Hepatocyte (in vitro differentiated cells): ENCODE data around the gene APBB2. TPM values are rescaled to one million over a fixed set of nuclear protein-coding genes. Genes with fewer than 3 reads are reported as not detected.

ENCODE experiments used
- DNase-seq: peaks from one replicate; pipeline ENCODE4 v3.0.0-alpha.2; 2016; ENCODE audit warnings: low spot score
- H2AFZ ChIP-seq: fragments of 200-600 bp; sonication (generic); 2 replicates; pipeline ENCODE4 v1.6.0; 2016; ENCODE audit warnings: antibody characterized with exemption, mild to moderate bottlenecking
- H3K27ac ChIP-seq: fragments of 200-600 bp; sonication (generic); 2 replicates; pipeline ENCODE4 v1.5.1; 2016; ENCODE audit warnings: mild to moderate bottlenecking
- H3K27me3 ChIP-seq: fragments of 200-600 bp; sonication (generic); 2 replicates; pipeline ENCODE4 v1.6.1; 2016
- H3K36me3 ChIP-seq: fragments of 200-600 bp; sonication (generic); replicated peaks from 2 replicates; pipeline ENCODE4 v1.5.1; 2016; ENCODE audit warnings: low read depth; ENCODE audit not compliant: insufficient read depth
- H3K4me1 ChIP-seq: fragments of 200-600 bp; sonication (generic); 2 replicates; pipeline ENCODE4 v1.5.1; 2016; ENCODE audit warnings: mild to moderate bottlenecking, moderate library complexity; ENCODE audit not compliant: insufficient read depth
- H3K4me2 ChIP-seq: fragments of 200-600 bp; sonication (generic); 2 replicates; pipeline ENCODE4 v1.6.0; 2016
- H3K4me3 ChIP-seq: fragments of 200-600 bp; sonication (generic); 2 replicates; pipeline ENCODE4 v1.5.1; 2016; ENCODE audit warnings: mild to moderate bottlenecking
- H3K79me2 ChIP-seq: fragments of 200-600 bp; sonication (generic); 2 replicates; pipeline ENCODE4 v1.6.0; 2017; ENCODE audit warnings: mild to moderate bottlenecking
- H3K9me2 ChIP-seq: fragments of 200-600 bp; sonication (generic); replicated peaks from 2 replicates; pipeline ENCODE4 v1.6.0; 2017; ENCODE audit warnings: mild to moderate bottlenecking; ENCODE audit not compliant: insufficient read depth
- H3K9me3 ChIP-seq: fragments of 200-600 bp; sonication (generic); 2 replicates; pipeline ENCODE4 v1.5.1; 2016; ENCODE audit warnings: low read depth, mild to moderate bottlenecking
- H4K20me1 ChIP-seq: fragments of 200-600 bp; sonication (generic); 2 replicates; pipeline ENCODE4 v1.6.0; 2016; ENCODE audit warnings: mild to moderate bottlenecking; ENCODE audit not compliant: insufficient read depth, poor library complexity, severe bottlenecking
- CTCF ChIP-seq: fragments of 200-600 bp; sonication (generic); IDR thresholded peaks from 2 replicates; pipeline ENCODE4 v1.5.1; 2016; ENCODE audit warnings: antibody characterized with exemption, mild to moderate bottlenecking; ENCODE audit not compliant: poor library complexity
- EZH2 ChIP-seq: fragments of 200-600 bp; sonication (generic); IDR thresholded peaks from 2 replicates; pipeline ENCODE4 v1.6.1; 2016; ENCODE audit warnings: antibody characterized with exemption, mild to moderate bottlenecking, borderline replicate concordance
- EZH2phosphoT487 ChIP-seq: fragments of 200-600 bp; sonication (generic); IDR thresholded peaks from one replicate; pipeline ENCODE4 v1.6.1; 2018; ENCODE audit warnings: antibody characterized with exemption, mild to moderate bottlenecking, low read depth, moderate library complexity; ENCODE audit not compliant: unreplicated experiment, severe bottlenecking
- WGBS: methylation state at CpG from one replicate; pipeline ENCODE4 v1.1.6; 2016; ENCODE audit warnings: low lambda C conversion rate; ENCODE audit errors: missing lambda C conversion rate; 5-methylcytosine and 5-hydroxymethylcytosine counted together
- polyA plus RNA-seq: library from polyadenylated mRNA; unstranded; fragments of >200 nt; fragmentation: Nextera tagmentation; extraction: Ambion mirVana; gene quantifications from 2 replicates; pipeline ENCODE4 v1.2.1, GENCODE V29; 2016
- total RNA-seq: library from RNA; depleted of rRNA; stranded (reverse); fragments of >200 nt; gene quantifications from 2 replicates; pipeline ENCODE4 v1.2.3, GENCODE V29; 2014

Gene APBB2
- total and polyA plus RNA-seq, 2 experiments from 2014 or later = 23.4 to 47.5 TPM

GRCh38 chr4:41119867-41120295, 94.5 kb downstream of the APBB2 start:
- H3K4me1 ChIP-seq = peaks cover 25% of the 10 kb centered on the region
- H3K9me2 ChIP-seq = no peaks in the 10 kb centered on the region
- no peak for TF ChIP-seq EZH2
- no peak for TF ChIP-seq CTCF
- no peak for TF ChIP-seq EZH2phosphoT487
- peak overlapping the region; percentile 1 for H2AFZ ChIP-seq
- no peaks in the 10 kb centered on the region for H3K27me3 ChIP-seq
- peak overlapping the region; percentile 66 for H3K4me2 ChIP-seq
- H3K79me2 ChIP-seq = peaks cover 44% of the 10 kb centered on the region
- peak overlapping the region; percentile 25 for H3K27ac ChIP-seq
- WGBS = 48% methylated on average over 5 of the region's 5 CpGs
- H4K20me1 ChIP-seq = no peaks in the 10 kb centered on the region
- DNase-seq = no peak
- H3K9me3 ChIP-seq = no peaks in the 10 kb centered on the region
- no peaks in the 10 kb centered on the region for H3K36me3 ChIP-seq
- H3K4me3 ChIP-seq = no peak overlapping the region

GRCh38 chr4:41111791-41112190, 102.6 kb downstream of the APBB2 start:
- no peaks in the 10 kb centered on the region for H3K36me3 ChIP-seq
- H3K4me2 ChIP-seq = no peak overlapping the region
- DNase-seq = no peak
- no peaks in the 10 kb centered on the region for H3K27me3 ChIP-seq
- TF ChIP-seq CTCF = no peak
- TF ChIP-seq EZH2 = no peak
- no peak for TF ChIP-seq EZH2phosphoT487
- no peaks in the 10 kb centered on the region for H3K4me1 ChIP-seq
- peaks cover 50% of the 10 kb centered on the region for H3K79me2 ChIP-seq
- 85% methylated on average over 2 of the region's 2 CpGs for WGBS
- no peak overlapping the region for H2AFZ ChIP-seq
- H4K20me1 ChIP-seq = no peaks in the 10 kb centered on the region
- no peak overlapping the region for H3K27ac ChIP-seq
- H3K9me2 ChIP-seq = no peaks in the 10 kb centered on the region
- H3K4me3 ChIP-seq = no peak overlapping the region
- no peaks in the 10 kb centered on the region for H3K9me3 ChIP-seq

- no peaks in the 10 kb centered on the region for H3K36me3 ChIP-seq
- no peak overlapping the region for H3K4me2 ChIP-seq
- no peak for DNase-seq
- 93% methylated on average over 9 of the region's 9 CpGs for WGBS
- no peak overlapping the region for H3K4me3 ChIP-seq
- TF ChIP-seq EZH2 (no peak), CTCF (no peak), EZH2phosphoT487 (no peak)
- no peaks in the 10 kb centered on the region for H3K27me3 ChIP-seq
- no peaks in the 10 kb centered on the region for H3K4me1 ChIP-seq
- H3K27ac ChIP-seq = no peak overlapping the region
- no peaks in the 10 kb centered on the region for H4K20me1 ChIP-seq
- no peak overlapping the region for H2AFZ ChIP-seq
- peaks cover 48% of the 10 kb centered on the region for H3K79me2 ChIP-seq
- H3K9me2 ChIP-seq = no peaks in the 10 kb centered on the region
- H3K9me3 ChIP-seq = no peaks in the 10 kb centered on the region
These were observed 104.3 kb downstream of the APBB2 start for GRCh38 chr4:41110050-41110449.

GRCh38 chr4:41108481-41108880, 105.9 kb downstream of the APBB2 start:
- no peaks in the 10 kb centered on the region for H3K4me1 ChIP-seq
- no peak for DNase-seq
- no peak overlapping the region for H3K4me3 ChIP-seq
- no peak overlapping the region for H3K27ac ChIP-seq
- H3K9me3 ChIP-seq = no peaks in the 10 kb centered on the region
- H3K27me3 ChIP-seq = no peaks in the 10 kb centered on the region
- 100% methylated on average over 3 of the region's 3 CpGs for WGBS
- H3K4me2 ChIP-seq = no peak overlapping the region
- peaks cover 40% of the 10 kb centered on the region for H3K79me2 ChIP-seq
- H4K20me1 ChIP-seq = no peaks in the 10 kb centered on the region
- H3K9me2 ChIP-seq = no peaks in the 10 kb centered on the region
- TF ChIP-seq EZH2 = no peak
- TF ChIP-seq CTCF = no peak
- no peaks in the 10 kb centered on the region for H3K36me3 ChIP-seq
- H2AFZ ChIP-seq = no peak overlapping the region
